Calu3 (cell line): ENCODE measurements around the gene SPATA16. TPM values are rescaled to one million over a fixed set of nuclear protein-coding genes. Genes with fewer than 3 reads are reported as not detected.
"Not testable (repeated sequence)": the region's sequence is repeated elsewhere in the genome, so short reads cannot be mapped to it uniquely, and the experiment has no call there.

Experiments
- BruUV-seq: library from RNA; stranded (reverse); fragments of 400-500 nt; replicated peaks from 2 replicates; lab custom pipeline; 2021; lab: Mats Ljungman, UMichigan
- CTCF ChIA-PET: fragments of 300-600 bp; sonication (Branson Sonifier 250); formaldehyde crosslinking; loops from one replicate; lab custom pipeline; 2022; ENCODE audit warnings: antibody characterized with exemption; lab: Charles Lee
- DNase-seq: peaks from one replicate; pipeline ENCODE4 v3.0.0; 2022
- H3K27ac Mint-ChIP-seq: one replicate; pipeline ENCODE4 v1.8.0; 2022; ENCODE audit warnings: mixed read lengths; ENCODE audit not compliant: unreplicated experiment
- H3K27me3 Mint-ChIP-seq: one replicate; pipeline ENCODE4 v1.8.0; 2022; ENCODE audit warnings: mixed read lengths; ENCODE audit not compliant: unreplicated experiment
- H3K36me3 Mint-ChIP-seq: one replicate; pipeline ENCODE4 v1.8.0; 2022; ENCODE audit warnings: mild to moderate bottlenecking, moderate library complexity, mixed read lengths; ENCODE audit not compliant: insufficient read depth, unreplicated experiment
- H3K4me1 Mint-ChIP-seq: one replicate; pipeline ENCODE4 v1.8.0; 2022; ENCODE audit warnings: mild to moderate bottlenecking, low read depth, mixed read lengths; ENCODE audit not compliant: unreplicated experiment
- H3K4me3 Mint-ChIP-seq: one replicate; pipeline ENCODE4 v1.8.0; 2022; ENCODE audit warnings: mild to moderate bottlenecking, low read depth, moderate library complexity, mixed read lengths; ENCODE audit not compliant: unreplicated experiment
- H3K9me3 Mint-ChIP-seq: one replicate; pipeline ENCODE4 v1.8.0; 2022; ENCODE audit warnings: low read depth, mixed read lengths; ENCODE audit not compliant: unreplicated experiment
- intact Hi-C: fragments of 100-400 bp; cut with micrococcal nuclease; formaldehyde crosslinking; loops from one replicate; pipeline ENCODE4 v1.10.0; 2022; ENCODE audit not compliant: unreplicated experiment
- total RNA-seq: library from RNA; stranded (reverse); gene quantifications from 2 replicates; pipeline ENCODE4 v1.2.3, GENCODE V29; 2022
- TF ChIP-seq, protein P1 (sequence below): fragments of 200-600 bp; IDR thresholded peaks from one replicate; pipeline ENCODE4 v1.8.0; 2022; ENCODE audit warnings: antibody characterized with exemption; ENCODE audit not compliant: unreplicated experiment

Gene SPATA16
- total RNA-seq, 1 experiment from 2014 or later = not detected

DNA sequence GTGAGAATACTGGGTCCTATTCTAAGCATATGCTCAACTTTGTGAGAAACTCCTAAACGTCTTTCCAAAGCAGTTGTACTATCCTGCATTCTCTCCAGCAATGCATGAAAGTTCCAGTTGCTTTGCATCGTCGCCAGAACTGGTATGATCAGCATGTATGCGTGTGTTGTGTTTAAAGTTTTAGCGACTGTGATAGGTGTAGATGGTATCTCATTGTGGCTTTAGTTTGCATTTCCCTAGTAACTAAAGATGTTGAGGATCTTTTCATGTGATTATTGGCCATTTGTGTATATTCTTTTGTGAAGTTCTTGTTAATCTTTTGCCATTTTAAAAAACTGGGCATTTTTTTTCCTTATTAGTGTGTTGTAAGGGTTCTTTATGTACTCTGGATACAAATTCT, 115.1 kb downstream of the SPATA16 start:
- Mint-ChIP-seq H3K27ac (no peak overlapping the region), H3K4me3 (no peak overlapping the region), H3K36me3 (no peaks in the 10 kb centered on the region), H3K4me1 (no peaks in the 10 kb centered on the region), H3K27me3 (no peaks in the 10 kb centered on the region), H3K9me3 (no peaks in the 10 kb centered on the region)
- DNase-seq = no peak
- CTCF ChIA-PET = no interaction called here
- TF ChIP-seq, protein P1, sequence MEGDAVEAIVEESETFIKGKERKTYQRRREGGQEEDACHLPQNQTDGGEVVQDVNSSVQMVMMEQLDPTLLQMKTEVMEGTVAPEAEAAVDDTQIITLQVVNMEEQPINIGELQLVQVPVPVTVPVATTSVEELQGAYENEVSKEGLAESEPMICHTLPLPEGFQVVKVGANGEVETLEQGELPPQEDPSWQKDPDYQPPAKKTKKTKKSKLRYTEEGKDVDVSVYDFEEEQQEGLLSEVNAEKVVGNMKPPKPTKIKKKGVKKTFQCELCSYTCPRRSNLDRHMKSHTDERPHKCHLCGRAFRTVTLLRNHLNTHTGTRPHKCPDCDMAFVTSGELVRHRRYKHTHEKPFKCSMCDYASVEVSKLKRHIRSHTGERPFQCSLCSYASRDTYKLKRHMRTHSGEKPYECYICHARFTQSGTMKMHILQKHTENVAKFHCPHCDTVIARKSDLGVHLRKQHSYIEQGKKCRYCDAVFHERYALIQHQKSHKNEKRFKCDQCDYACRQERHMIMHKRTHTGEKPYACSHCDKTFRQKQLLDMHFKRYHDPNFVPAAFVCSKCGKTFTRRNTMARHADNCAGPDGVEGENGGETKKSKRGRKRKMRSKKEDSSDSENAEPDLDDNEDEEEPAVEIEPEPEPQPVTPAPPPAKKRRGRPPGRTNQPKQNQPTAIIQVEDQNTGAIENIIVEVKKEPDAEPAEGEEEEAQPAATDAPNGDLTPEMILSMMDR = no peak
- BruUV-seq = no TSS peak
- intact Hi-C loops = no loop called here

DNA sequence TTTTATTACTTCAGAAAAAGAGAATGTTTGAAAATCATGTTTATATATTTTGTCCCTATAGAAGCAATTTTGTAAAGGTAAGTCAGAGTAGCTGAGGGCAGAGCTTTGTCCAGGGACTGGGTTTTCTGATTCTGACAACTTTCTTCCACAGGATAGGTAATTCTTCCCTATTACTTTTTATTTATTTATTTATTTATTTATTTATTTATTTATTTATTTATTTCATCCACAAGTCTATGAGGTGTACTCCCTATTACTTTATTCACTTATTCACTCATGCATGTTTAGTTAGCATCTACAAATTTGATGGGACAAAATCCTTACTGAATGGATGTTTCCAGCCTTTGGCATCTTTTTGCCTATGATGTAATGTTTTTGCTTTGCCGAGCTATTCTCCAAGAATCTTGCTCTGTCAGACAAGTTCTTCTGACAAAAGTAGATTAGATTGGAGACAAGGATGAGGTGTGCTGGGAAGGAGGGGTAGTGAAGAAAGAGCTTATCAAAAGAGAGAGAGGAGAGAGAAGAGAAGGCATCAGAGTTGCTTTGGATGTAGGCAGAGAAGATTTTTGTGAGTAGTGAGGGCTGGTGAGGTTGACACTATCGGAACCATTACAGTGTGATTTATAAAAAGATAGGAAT, 119.4 kb downstream of the SPATA16 start:
- TF ChIP-seq, protein P1 = no peak
- Mint-ChIP-seq H3K9me3 (no peaks in the 10 kb centered on the region), H3K4me1 (no peaks in the 10 kb centered on the region), H3K4me3 (no peak overlapping the region), H3K27ac (no peak overlapping the region), H3K36me3 (no peaks in the 10 kb centered on the region), H3K27me3 (no peaks in the 10 kb centered on the region)
- no peak for DNase-seq
- CTCF ChIA-PET = no interaction called here
- BruUV-seq = no TSS peak
- intact Hi-C loops = no loop called here

DNA sequence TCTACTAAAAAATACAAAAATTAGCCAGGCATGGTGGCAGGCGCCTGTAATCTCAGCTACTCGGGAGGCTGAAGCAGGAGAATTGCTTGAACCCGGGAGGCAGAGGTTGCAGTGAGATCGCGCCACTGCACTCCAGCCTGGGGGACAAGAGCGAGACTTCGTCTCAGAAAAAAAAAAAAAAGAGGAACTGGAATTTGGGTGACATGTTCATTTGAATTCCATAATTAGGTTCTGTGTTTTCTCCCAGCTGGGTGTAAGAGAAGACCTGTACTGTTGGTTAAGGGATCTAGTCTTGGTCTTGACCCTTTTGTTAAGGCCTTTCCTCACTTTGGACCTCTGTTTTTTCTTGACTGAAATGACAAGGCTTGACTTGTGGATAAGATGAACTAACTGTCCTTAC, 120.9 kb downstream of the SPATA16 start:
- BruUV-seq = not testable (repeated sequence)

DNA sequence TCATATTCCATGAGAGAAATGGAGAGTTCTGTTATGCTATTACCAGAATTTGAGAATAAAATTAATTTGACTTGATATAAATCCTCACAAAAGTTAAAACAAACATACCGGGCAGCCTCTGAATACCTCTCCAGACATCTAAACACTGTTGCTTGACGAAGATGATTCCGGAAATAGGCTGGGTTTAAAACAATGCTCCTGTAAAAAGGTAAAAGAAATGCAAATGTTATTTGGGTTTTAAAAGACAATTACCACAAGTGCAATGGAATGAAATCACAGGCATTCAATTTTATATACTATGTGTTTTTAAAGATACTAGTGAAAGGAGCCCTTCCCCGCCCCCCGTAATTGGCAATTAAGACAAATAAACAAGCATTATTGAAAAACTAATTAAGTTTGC, 121.7 kb downstream of the SPATA16 start:
- no TSS peak for BruUV-seq
- CTCF ChIA-PET = no interaction called here
- no peaks in the 10 kb centered on the region for H3K27me3 Mint-ChIP-seq
- no peaks in the 10 kb centered on the region for H3K4me1 Mint-ChIP-seq
- no peak overlapping the region for H3K4me3 Mint-ChIP-seq
- TF ChIP-seq, protein P1 = no peak
- no peak overlapping the region for H3K27ac Mint-ChIP-seq
- intact Hi-C loops = no loop called here
- H3K36me3 Mint-ChIP-seq = no peaks in the 10 kb centered on the region
- DNase-seq = no peak
- H3K9me3 Mint-ChIP-seq = no peaks in the 10 kb centered on the region

More for the DNA sequence above, 120.9 kb downstream of the SPATA16 start:
- H3K4me3 Mint-ChIP-seq, DNase-seq, H3K36me3 Mint-ChIP-seq, H3K27me3 Mint-ChIP-seq, intact Hi-C loops, H3K9me3 Mint-ChIP-seq, H3K27ac Mint-ChIP-seq, H3K4me1 Mint-ChIP-seq: not testable (repeated sequence)
- CTCF ChIA-PET = interaction anchor here (0.8 to 1.0 kb wide), 2 partner anchors 8 to 42 kb away, joined by 3 read pairs; no protein-coding TSS in a partner anchor

DNA sequence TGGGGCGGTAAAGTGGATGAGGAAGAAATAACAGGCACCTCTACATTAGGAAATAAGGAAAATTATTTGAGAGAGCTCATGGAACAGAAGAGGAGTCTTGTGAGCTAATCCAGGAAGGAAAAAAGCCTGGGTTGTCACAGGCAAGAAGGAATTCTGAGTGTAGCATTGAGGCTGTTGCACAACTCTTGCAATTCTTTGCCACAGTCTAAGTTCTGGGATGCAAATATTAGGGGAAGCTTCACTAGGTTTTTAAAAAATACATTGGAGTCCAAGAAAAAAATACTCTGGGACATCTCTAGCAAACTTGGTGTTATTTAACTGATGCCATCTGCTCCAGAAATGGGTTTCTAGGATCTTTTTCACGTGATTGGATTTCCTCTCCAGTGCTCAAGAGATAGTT, 122.3 kb downstream of the SPATA16 start:
- no peaks in the 10 kb centered on the region for H3K36me3 Mint-ChIP-seq
- no peaks in the 10 kb centered on the region for H3K4me1 Mint-ChIP-seq
- no peaks in the 10 kb centered on the region for H3K27me3 Mint-ChIP-seq
- H3K27ac Mint-ChIP-seq = no peak overlapping the region
- DNase-seq = no peak
- BruUV-seq = no TSS peak
- TF ChIP-seq, protein P1 = no peak
- no peaks in the 10 kb centered on the region for H3K9me3 Mint-ChIP-seq
- H3K4me3 Mint-ChIP-seq = no peak overlapping the region
- intact Hi-C loops = no loop called here
- CTCF ChIA-PET = interaction anchor here (0.7 kb wide), 1 partner anchor 18 kb away, joined by 3 read pairs; no protein-coding TSS in a partner anchor
